ENCODE measurements around the gene TRPM1. TPM values are rescaled to one million over a fixed set of nuclear protein-coding genes. Genes with fewer than 3 reads are reported as not detected.
"Not testable (repeated sequence)": the region's sequence is repeated elsewhere in the genome, so short reads cannot be mapped to it uniquely, and the experiment has no call there.

TRPM1 gene
- total RNA-seq, 1 experiment from 2014 or later, result not detected

DNA sequence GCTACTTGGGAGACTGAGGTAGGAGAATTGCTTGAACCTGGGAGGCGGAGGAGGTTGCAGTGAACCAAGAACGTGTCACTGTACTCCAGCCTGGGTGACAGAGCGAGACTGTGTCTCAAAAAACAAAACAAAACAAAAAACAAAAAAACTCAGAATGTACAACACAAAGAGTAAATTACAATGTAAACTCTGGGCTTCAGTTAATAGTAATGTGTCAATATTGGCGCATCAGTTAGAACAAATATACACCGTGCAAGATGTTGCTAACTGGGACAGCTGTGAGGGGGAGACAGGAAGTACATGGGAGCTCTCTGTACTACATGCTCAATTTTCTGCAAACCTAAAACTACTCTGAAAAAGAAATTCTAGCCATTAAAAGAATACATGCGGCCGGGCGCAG lies 23.5 kb upstream of the TRPM1 start:
- no peak for DNase-seq (ENCODE audit: low read depth)

- no peak for DNase-seq (ENCODE audit: low read depth)
Measured at GRCh38 chr15:31116423-31117030, 15.0 kb upstream of the TRPM1 start.

GRCh38 chr15:31111091-31111647 lies 9.6 kb upstream of the TRPM1 start:
- no peak for DNase-seq (ENCODE audit: low read depth)

DNA sequence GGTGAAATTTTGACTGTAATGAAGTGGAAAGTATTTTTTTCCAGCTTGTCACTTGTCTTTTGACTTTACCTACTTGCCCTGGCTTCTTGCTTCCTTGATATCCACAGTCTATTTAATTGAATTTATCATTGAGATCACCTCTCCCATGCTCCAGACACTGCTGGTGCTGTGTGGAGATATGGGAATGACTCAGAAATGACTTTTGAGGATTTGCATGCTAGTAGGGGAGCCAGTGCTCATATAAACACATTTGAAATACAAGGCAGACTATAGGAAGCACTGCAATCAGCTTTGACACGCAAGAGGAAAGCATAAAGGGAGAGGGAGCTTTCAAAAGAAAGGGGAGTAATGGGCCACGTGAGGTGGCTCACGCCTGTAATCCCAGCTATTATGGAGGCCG lies 7.3 kb upstream of the TRPM1 start:
- DNase-seq (ENCODE audit: low read depth), result peak; percentile 20

GRCh38 chr15:31106495-31107300 lies 5.2 kb upstream of the TRPM1 start:
- DNase-seq (ENCODE audit: low read depth), result no peak

DNA sequence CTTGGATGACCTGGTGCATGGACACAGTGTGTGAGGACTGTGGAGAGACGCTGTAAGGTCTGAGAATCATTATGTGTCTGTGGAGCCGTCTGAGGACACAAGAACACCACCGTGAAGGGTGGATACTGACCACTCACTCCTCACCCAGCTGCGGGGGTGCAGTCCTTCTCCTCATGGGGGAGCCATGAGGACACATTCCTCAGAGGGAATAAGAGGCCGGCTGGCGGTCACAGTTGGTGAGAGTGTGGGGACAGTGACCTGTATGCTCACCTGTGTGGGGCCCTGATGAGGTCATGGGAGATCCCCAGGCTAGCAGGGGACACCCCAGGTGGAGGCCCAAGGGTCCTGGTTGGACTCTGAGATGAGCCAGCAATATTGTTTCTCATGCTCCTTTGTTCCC lies 2.5 kb upstream of the TRPM1 start:
- no peak for DNase-seq (ENCODE audit: low read depth)

GRCh38 chr15:31102374-31103342 lies 1.1 kb upstream of the TRPM1 start:
- no peak for DNase-seq (ENCODE audit: low read depth)

GRCh38 chr15:31102039-31102321 lies 455 bp upstream of the TRPM1 start:
- DNase-seq (ENCODE audit: low read depth), result no peak

DNA sequence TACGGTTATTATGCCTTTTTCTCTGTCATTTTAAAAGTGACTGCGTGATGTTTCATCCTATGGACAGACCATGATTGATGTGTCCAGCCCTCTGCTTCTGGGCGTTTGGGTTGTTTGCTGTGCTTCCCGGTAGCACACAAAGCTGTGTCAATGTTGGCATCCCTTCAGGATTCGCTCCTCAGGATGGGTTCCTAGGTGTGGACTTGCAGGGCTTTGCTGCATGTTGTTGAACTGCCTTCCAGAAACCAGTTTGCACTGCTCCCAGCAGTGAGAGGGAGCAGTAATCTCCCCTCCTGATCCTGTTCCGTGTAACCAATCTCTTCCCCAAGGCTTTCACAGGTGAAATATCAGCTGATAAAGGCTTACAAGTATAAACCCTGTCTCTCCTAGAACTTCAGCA lies 787 bp downstream of the TRPM1 start:
- DNase-seq (ENCODE audit: low read depth), result no peak

DNA sequence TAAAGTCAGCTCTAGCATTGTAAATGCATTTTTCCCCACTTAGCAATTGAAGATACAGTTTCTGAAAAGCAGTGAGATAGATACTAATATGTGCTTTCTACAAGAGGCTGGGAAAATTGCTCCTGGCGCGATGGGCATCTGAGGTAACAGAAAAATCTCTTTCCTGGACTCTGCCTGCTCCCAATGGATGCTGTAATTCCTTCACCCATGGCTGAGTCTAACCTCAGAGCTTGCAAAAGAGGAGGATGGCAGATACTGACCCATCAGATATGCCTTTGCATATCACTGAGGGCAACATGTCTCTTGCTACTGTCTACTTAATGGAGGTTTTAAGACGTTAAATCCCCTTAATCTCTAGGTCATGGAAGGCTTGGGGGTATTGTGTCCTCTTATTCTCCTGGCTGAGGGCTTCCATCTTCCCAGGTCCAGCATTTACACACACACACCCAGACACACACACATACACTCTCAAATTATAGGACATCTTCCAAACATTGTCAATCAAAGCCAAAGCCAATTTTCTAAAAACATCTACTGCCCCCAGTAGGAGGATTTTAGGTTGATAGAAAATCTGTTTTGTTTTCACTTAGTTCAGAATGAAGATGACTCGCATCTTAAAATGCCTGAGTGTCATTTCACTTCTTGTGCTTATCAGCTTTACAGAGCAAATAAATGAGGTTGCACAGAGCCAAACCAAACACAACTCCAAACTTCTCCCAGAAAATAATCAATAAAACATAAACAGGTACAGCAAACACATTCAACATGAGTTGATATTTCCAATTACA lies 2.4 kb downstream of the TRPM1 start:
- DNase-seq (ENCODE audit: low read depth), result no peak

DNA sequence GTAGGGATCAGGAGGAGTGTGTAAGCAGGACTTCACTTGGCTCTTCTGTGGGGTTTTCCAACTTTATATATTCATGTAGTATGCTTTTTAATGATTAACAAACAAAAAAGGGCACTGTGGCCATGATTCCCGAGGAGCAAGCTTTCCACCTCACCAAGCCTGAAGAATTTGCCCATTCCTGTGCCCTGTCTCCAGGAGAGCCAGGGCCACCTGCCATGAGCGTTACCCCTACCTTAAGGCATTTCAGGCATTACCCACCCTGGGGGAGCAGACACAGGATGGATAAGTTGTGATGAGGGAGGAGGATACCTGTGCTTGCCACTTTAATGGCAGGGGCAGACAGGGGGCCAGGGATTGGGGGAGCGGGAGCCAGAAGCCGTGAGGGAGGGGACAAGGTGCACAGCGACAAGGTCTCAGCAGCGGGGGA lies 3.0 kb downstream of the TRPM1 start:
- no peak for DNase-seq (ENCODE audit: low read depth)

GRCh38 chr15:31096563-31096962 lies 5.0 kb downstream of the TRPM1 start:
- DNase-seq (ENCODE audit: low read depth), result no peak

- DNase-seq (ENCODE audit: low read depth), result peak; percentile 62
Measured at GRCh38 chr15:31091481-31091880, 10.0 kb downstream of the TRPM1 start.

DNA sequence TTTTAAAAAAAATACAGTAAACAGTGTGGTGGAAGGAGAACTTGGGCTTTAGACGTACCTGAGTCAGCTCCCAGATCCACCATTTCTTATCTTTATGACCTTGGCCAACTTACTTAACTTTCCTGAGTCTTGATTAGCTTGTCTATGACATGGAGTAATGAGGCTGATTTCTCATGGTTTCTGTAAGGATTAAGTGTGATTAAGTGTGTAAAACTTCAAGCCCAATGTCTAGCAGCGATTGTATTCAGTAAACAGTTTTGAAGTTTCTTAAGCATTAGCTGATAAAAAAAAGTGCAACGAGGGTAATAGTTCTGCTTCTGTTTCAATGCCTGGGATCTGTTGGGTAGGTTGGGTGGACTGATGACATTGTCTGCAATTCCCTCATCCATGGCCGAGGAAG lies 10.8 kb downstream of the TRPM1 start:
- no peak for DNase-seq (ENCODE audit: low read depth)

GRCh38 chr15:31089368-31090047 lies 12.0 kb downstream of the TRPM1 start:
- no peak for DNase-seq (ENCODE audit: low read depth)

DNA sequence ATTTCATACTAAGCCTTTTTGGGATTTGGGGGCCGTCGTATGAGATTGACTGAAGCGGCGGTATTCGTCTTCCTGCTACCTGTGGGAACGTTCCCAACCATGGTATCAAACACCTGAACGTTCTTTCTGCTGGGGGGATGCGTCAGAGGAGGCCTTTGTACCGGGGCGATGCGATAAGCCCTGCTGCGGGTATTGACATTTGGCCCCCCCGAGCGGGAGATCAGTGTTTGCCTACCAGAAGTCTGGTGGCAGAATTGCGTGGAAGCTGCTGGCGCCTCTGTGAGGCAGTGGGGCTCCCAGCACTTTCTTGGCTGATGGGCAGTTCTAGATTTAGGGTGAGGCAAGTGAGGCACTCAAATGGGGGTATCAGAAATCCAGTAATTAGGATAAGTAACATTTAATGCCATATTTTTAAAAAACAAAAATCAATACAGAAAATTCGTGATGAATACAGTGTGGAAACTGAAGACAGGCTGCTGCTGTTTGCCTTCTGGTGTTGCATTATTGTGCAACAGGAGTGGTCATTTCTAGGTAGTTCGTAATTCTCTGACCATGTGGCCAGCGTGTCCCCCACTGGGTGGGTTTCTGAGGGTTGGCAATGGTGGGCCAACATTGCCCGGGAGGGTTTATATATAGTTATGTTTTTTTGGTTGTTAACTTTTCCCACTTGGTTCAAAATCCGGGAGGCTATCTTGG lies 12.7 kb downstream of the TRPM1 start:
- DNase-seq (ENCODE audit: low read depth), result no peak

DNA sequence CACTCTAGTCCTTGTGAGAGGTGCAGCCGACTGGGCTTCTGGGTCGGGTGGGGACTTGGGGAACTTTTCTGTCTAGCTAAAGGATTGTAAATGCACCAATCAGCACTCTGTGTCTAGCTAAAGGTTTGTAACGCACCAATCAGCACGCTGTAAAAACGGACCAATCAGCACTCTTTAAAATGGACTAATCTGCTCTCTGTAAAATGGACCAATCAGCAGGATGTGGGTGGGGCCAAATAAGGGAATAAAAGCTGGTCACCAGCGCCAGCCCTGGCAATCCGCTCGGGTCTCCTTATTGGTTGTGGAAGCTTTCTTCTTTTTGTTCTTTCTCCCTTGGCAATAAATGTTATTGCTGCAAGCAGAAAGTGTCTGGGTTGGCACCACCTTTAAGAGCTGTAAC lies 13.5 kb downstream of the TRPM1 start:
- DNase-seq (ENCODE audit: low read depth), result not testable (repeated sequence)

- DNase-seq (ENCODE audit: low read depth), result no peak
Measured at GRCh38 chr15:31086344-31086743, 15.2 kb downstream of the TRPM1 start.

- DNase-seq (ENCODE audit: low read depth), result no peak
Measured at GRCh38 chr15:31085359-31085758, 16.2 kb downstream of the TRPM1 start.

GRCh38 chr15:31084176-31084575 lies 17.3 kb downstream of the TRPM1 start:
- DNase-seq (ENCODE audit: low read depth), result no peak

Data from HT1080 (cell line).